Renal cortex interstitium (tissue), 11 donors: Measurements from ENCODE around the gene ZNF438. TPM values are rescaled to one million over a fixed set of nuclear protein-coding genes. Genes with fewer than 3 reads are reported as not detected.
"Not testable (repeated sequence)": the region's sequence is repeated elsewhere in the genome, so short reads cannot be mapped to it uniquely, and the experiment has no call there.

Experiments
- DNase-seq, 11 donors: peaks; one replicate each; pipeline ENCODE4 v3.0.0-alpha.2; 2013; ENCODE audit warnings: low read depth in 9 of 11, low spot score in 4 of 11; ENCODE audit errors: extremely low read depth in 1 of 11
- polyA plus RNA-seq, 3 donors: library from polyadenylated mRNA; unstranded; fragments of 120-200 nt; gene quantifications; one replicate each; pipeline ENCODE4 v1.2.1, GENCODE V29; 2013; ENCODE audit not compliant: insufficient read length in 3 of 3

ZNF438 gene
- polyA plus RNA-seq, 3 donors, result 6.7 to 8.8 (median 6.9) TPM

DNA sequence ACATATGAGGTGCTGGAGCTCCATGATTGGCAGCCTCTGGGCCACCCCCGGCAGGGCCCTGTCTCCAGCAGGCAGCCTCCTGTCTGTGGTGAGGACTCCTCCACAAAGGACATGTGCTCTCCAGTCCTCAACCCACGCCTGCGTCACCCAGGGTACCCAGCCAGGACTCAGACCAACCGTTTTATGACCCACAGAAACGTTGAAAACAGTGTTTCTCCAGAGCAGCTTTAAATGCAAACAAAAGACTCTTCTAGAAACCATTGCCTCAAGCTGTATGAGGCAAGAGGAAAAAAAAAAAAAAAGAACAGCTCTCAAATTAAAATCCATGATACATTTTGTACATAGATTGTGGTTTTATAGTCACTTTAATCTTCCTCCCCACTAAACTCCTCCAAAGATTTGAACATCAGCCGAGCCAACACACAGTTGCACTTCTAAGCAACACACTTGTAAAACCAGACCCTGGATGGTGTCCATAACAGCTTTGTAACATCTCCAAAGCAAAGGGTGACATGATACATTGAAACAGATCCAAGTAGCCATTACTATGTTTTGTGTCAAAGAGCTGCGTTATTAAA is 227.1 kb downstream of the ZNF438 start:
- no peak for DNase-seq

DNA sequence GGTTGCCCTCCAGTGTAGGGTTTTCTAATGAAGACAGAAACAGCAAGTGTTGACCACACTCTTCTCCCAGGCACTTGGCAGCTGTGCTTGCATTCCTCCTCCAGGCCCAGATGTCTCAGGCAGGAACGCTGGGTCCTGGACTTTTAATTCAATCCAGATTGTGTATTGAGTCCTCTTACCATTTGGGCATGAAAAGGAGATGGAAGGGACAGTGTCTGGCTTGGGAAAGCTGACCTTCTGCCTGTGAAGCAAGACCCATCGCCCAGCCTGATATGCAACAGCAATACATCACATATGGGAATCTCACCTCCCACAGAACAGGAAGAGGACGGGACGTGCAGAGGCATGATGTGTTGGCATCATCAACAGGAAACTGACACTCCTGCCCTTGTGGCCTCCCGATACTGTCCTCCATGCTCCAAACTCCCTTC is 227.8 kb downstream of the ZNF438 start:
- DNase-seq, result no peak

DNA sequence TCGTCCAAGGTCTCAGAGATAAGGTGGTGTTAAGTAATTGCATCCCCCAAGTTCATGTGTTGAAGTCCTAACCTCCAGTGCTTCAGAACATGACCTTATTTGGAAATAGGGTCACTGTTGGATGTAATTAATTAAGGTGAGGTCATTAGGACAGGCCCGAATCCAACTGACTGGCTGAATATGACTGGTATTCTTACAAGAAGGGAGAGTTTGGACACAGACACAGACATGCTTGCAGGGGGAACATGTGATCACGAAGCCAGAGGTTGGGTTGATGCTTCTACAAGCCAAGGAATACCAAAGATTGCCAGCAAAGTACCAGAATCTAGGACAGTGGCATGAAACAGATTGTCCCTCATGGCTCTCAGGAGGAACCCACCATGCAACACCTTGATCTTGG is 228.6 kb downstream of the ZNF438 start:
- no peak for DNase-seq

DNA sequence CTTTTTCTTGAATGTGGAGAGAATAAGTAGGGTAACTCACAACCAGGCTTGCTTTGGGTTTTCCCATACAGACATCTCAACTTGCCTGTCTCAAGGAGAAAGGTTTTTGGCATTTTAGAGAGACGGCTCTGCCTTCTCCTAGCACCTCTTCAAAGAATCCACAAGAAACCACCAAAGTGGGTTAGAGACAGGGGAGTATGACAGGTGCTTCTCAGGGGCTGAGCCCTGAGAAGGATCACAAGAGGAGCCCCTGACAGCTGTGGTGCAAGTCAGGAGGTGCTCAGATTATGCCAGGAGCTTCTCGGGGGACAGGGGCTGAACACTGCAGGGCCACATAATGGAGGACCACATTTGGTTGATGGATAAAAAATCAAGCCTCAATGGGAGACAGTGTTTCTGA is 231.3 kb downstream of the ZNF438 start:
- DNase-seq, result no peak

DNA sequence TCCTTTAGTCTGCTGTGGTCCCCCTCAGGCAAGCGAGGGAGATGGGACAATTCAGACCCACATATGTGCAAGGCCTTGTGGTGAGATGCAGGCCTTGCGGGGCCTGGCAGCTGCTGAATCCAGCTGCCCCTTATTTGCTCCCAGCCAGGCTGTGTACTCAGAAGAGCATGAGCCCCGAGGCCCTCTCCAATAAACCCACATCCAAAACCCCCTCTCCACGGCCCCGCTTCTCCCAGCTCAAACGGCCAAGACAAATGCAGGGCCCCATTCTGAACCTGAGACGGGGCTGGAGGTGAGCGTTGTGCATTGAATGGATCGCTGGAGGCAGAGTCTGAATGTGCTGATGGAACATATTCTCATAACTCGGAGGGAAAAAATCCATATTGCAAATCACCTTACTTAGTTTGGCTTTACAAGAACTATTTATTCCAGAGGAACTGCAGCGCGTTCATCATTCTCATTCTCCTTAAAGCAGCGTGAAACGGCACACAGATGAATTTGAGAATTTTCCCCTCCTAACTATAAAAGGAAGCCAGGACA is 232.9 kb downstream of the ZNF438 start:
- no peak for DNase-seq

DNA sequence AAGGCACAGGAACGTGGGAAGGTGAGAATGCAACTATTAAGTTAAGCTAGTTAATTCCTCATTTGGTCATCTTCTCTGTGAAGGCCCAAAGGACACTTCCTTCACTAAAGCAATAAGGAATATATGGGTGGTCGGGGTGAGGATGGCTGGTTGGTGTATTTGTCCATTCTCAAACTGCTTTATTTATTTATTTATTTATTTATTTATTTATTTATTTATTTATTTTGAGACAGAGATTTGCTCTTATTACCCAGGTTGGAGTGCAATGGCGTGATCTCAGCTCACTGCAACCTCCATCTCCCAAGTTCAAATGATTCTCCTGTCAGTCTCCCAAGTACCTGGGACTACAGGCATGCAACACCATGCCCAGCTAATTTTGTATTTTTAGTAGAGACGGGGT is 236.6 kb downstream of the ZNF438 start:
- not testable (repeated sequence) for DNase-seq
